HepG2 (cell line): Measurements from ENCODE around the gene COL18A1. TPM values are rescaled to one million over a fixed set of nuclear protein-coding genes. Genes with fewer than 3 reads are reported as not detected.

Experiments used
- ATAC-seq: fragments of 200-7000 bp; cut with Tn5 transposase; 3 replicates; pipeline ENCODE4 v1.9.1; 2020; ENCODE audit warnings: mild to moderate bottlenecking, moderate library complexity
- BruUV-seq: library from RNA; stranded (reverse); fragments of 400-500 nt; replicated peaks from 2 replicates; lab custom pipeline; 2021; lab: Mats Ljungman, UMichigan
- CTCF ChIA-PET: fragments of 300-600 bp; formaldehyde crosslinking; extraction: SDS; loops from one replicate; lab custom pipeline; 2021; ENCODE audit warnings: low total read pairs, inconsistent platforms, low intra/inter-chr PET ratio; lab: Yijun Ruan, JAX
- POLR2A ChIA-PET: fragments of 350-600 bp; sonication (Branson Sonifier 250); formaldehyde crosslinking; loops from one replicate; lab custom pipeline; 2020; ENCODE audit warnings: antibody characterized with exemption, inconsistent platforms; lab: Yijun Ruan, JAX
- DNase-seq: peaks from one replicate; pipeline ENCODE4 v3.0.0-alpha.2; 2015; ENCODE audit warnings: low spot score
- FAIRE-seq: peaks from 3 replicates; lab custom pipeline; 2011; peaks lifted over from hg19 to GRCh38; lab: Jason Lieb, UNC
- H2AFZ ChIP-seq: one replicate; pipeline ENCODE4 v1.6.1; 2011; ENCODE audit warnings: low read length, inconsistent platforms
- H3K27ac ChIP-seq: fragments of 300-600 bp; 3 replicates; pipeline ENCODE4 v1.8.0; 2011; ENCODE audit warnings: mixed run types, mild to moderate bottlenecking, mixed read lengths, low read length, inconsistent platforms; ENCODE audit not compliant: insufficient read depth; ENCODE audit errors: extremely low read length
- H3K27me3 ChIP-seq, 2 experiments: fragments of 200-600 bp in 1 of 2; 2 replicates in 1 of 2; 3 replicates in 1 of 2; pipeline versions ENCODE4 v1.6.0 to v1.8.0; 2011; ENCODE audit warnings: low read length in 2 of 2, mild to moderate bottlenecking in 2 of 2, moderate library complexity in 2 of 2, inconsistent platforms in 1 of 2; ENCODE audit not compliant: insufficient read depth in 2 of 2, control insufficient read depth in 1 of 2
- H3K36me3 ChIP-seq, 2 experiments: fragments of 200-600 bp in 1 of 2; replicated peaks in 1 of 2; 2 replicates in 1 of 2; 3 replicates in 1 of 2; pipeline versions ENCODE4 v1.5.1 to v1.8.0; 2011; ENCODE audit warnings: low read length in 2 of 2, inconsistent platforms in 1 of 2; ENCODE audit not compliant: insufficient read depth in 2 of 2, control insufficient read depth in 1 of 2
- H3K4me1 ChIP-seq: 2 replicates; pipeline ENCODE4 v1.5.1; 2012; ENCODE audit warnings: low read length, inconsistent platforms; ENCODE audit not compliant: insufficient read depth
- H3K4me2 ChIP-seq: 2 replicates; pipeline ENCODE4 v1.6.0; 2011; ENCODE audit warnings: low read depth, low read length, inconsistent platforms
- H3K4me3 ChIP-seq, 3 experiments: fragments of 200-600 bp in 1 of 3; sonication (generic), shearing (Covaris generic) in 1 of 3; replicated peaks in 1 of 3; 2 replicates each; pipeline ENCODE4 v1.5.1; 2011 to 2016; ENCODE audit warnings: low read length in 3 of 3, inconsistent platforms in 2 of 3, low read depth in 2 of 3, mild to moderate bottlenecking in 2 of 3, control low read depth in 1 of 3, mixed read lengths in 1 of 3; ENCODE audit not compliant: insufficient read depth in 1 of 3
- H3K79me2 ChIP-seq: one replicate; pipeline ENCODE4 v1.6.1; 2011; ENCODE audit warnings: low read length, inconsistent platforms; ENCODE audit not compliant: insufficient read depth
- H3K9ac ChIP-seq: 2 replicates; pipeline ENCODE4 v1.6.0; 2011; ENCODE audit warnings: mild to moderate bottlenecking, low read depth, low read length, inconsistent platforms; ENCODE audit not compliant: insufficient read depth
- H3K9me3 ChIP-seq: 2 replicates; pipeline ENCODE4 v1.5.1; 2012; ENCODE audit warnings: mild to moderate bottlenecking, low read length
- H4K20me1 ChIP-seq: 2 replicates; pipeline ENCODE4 v1.6.0; 2011; ENCODE audit warnings: inconsistent platforms, mild to moderate bottlenecking, low read length, moderate library complexity; ENCODE audit not compliant: insufficient read depth
- CHD4 ChIP-seq: fragments of 200-600 bp; sonication (generic); IDR thresholded peaks from 2 replicates; pipeline ENCODE4 v1.7.0; 2017; ENCODE audit warnings: mild to moderate bottlenecking, low read length, borderline replicate concordance
- NFRKB ChIP-seq: fragments of 450-650 bp; IDR thresholded peaks from 2 replicates; pipeline ENCODE4 v1.6.1; 2017
- PHF20 ChIP-seq: sonication (generic); formaldehyde crosslinking; IDR thresholded peaks from 2 replicates; pipeline ENCODE4 v1.5.0; 2020; ENCODE audit warnings: mild to moderate bottlenecking, missing genetic modification reagents
- PTBP1 ChIP-seq: fragments of 200-400 bp; formaldehyde crosslinking; IDR thresholded peaks from 2 replicates; pipeline ENCODE4 v1.6.1; 2018; ENCODE audit warnings: low read length, low read depth; ENCODE audit not compliant: poor library complexity, severe bottlenecking
- SATB2 ChIP-seq: sonication (generic); formaldehyde crosslinking; IDR thresholded peaks from 2 replicates; pipeline ENCODE4 v1.5.0; 2020; ENCODE audit warnings: missing genetic modification reagents
- SPEN ChIP-seq: sonication (generic); formaldehyde crosslinking; IDR thresholded peaks from 2 replicates; pipeline ENCODE4 v1.5.1; 2020; ENCODE audit warnings: low read depth, mild to moderate bottlenecking, missing genetic modification reagents
- ZNF124 ChIP-seq: sonication (generic); formaldehyde crosslinking; IDR thresholded peaks from 2 replicates; pipeline ENCODE4 v1.4.0; 2020; ENCODE audit warnings: missing genetic modification reagents
- ZNF282 ChIP-seq: fragments of 450-650 bp; IDR thresholded peaks from 2 replicates; pipeline ENCODE4 v1.6.1; 2018; ENCODE audit not compliant: partially characterized antibody
- ZNF841 ChIP-seq: sonication (generic); formaldehyde crosslinking; IDR thresholded peaks from 2 replicates; pipeline ENCODE4 v1.8.1; 2023; ENCODE audit warnings: missing genetic modification reagents, borderline replicate concordance
- ZSCAN31 ChIP-seq: sonication (generic); formaldehyde crosslinking; IDR thresholded peaks from 2 replicates; pipeline ENCODE4 v1.5.0; 2020; ENCODE audit warnings: low read depth, mild to moderate bottlenecking, missing genetic modification reagents
- WGBS: methylation state at CpG from one replicate; pipeline ENCODE4 v1.1.6; 2017; ENCODE audit warnings: low lambda C conversion rate; 5-methylcytosine and 5-hydroxymethylcytosine counted together
- in situ Hi-C: cut with HindIII; loops from 2 replicates; pipeline ENCODE4 v1.10.0; 2017; ENCODE audit warnings: low pct_unique_long_range_greater_than_20kb; ENCODE audit not compliant: extremely low pct_ligation_motif_present
- intact Hi-C: fragments of 100-400 bp; cut with micrococcal nuclease; formaldehyde crosslinking; loops from one replicate; pipeline ENCODE4 v1.10.0; 2022; ENCODE audit not compliant: unreplicated experiment
- polyA plus RNA-seq, 8 experiments: library from polyadenylated mRNA; depleted of rRNA in 3 of 8; stranded (reverse) in 7 of 8; unstranded in 1 of 8; fragments of >200 nt; fragmentation: Illumina TruSeq in 4 of 8; extraction: Trizol in 4 of 8; gene quantifications; 2 replicates each; pipeline versions ENCODE4 v1.2.1 to v1.2.3, GENCODE V29; 2011 to 2016; ENCODE audit warnings: low read depth in 4 of 8, missing spikeins in 1 of 8, mixed read lengths in 1 of 8; ENCODE audit not compliant: insufficient read depth in 1 of 8
- total RNA-seq, 5 experiments: library from RNA; depleted of rRNA; stranded (reverse); fragments of >200 nt; fragmentation: Illumina TruSeq; extraction: Trizol; gene quantifications; 2 replicates each; pipeline ENCODE4 v1.2.3, GENCODE V29; 2016; ENCODE audit warnings: low read depth in 1 of 5
- TF ChIP-seq, protein P1 (sequence below): sonication (generic); formaldehyde crosslinking; IDR thresholded peaks from 2 replicates; pipeline ENCODE4 v1.4.0; 2020; ENCODE audit warnings: mild to moderate bottlenecking, missing genetic modification reagents
- TF ChIP-seq, protein P2 (sequence below), 2 experiments: sonication (generic) in 1 of 2; formaldehyde crosslinking in 1 of 2; IDR thresholded peaks; 2 replicates each; pipeline versions ENCODE4 v1.4.0 to v1.6.1; 2016 to 2020; ENCODE audit warnings: borderline replicate concordance in 1 of 2, low read depth in 1 of 2, mild to moderate bottlenecking in 1 of 2, missing genetic modification reagents in 1 of 2
- TF ChIP-seq, protein P3 (sequence below): sonication (generic); formaldehyde crosslinking; IDR thresholded peaks from 2 replicates; pipeline ENCODE4 v1.5.1; 2020; ENCODE audit warnings: missing genetic modification reagents, mild to moderate bottlenecking, borderline replicate concordance
- TF ChIP-seq, protein P4 (sequence below): sonication (generic); formaldehyde crosslinking; IDR thresholded peaks from 2 replicates; pipeline ENCODE4 v1.8.0; 2022; ENCODE audit warnings: low read depth, missing genetic modification reagents

The COL18A1 gene
- total and polyA plus RNA-seq, 2 of the 13 experiments (the other 11 are each of a cell fraction or from before 2014, with no cell fraction given): 79.0 to 102 TPM

DNA sequence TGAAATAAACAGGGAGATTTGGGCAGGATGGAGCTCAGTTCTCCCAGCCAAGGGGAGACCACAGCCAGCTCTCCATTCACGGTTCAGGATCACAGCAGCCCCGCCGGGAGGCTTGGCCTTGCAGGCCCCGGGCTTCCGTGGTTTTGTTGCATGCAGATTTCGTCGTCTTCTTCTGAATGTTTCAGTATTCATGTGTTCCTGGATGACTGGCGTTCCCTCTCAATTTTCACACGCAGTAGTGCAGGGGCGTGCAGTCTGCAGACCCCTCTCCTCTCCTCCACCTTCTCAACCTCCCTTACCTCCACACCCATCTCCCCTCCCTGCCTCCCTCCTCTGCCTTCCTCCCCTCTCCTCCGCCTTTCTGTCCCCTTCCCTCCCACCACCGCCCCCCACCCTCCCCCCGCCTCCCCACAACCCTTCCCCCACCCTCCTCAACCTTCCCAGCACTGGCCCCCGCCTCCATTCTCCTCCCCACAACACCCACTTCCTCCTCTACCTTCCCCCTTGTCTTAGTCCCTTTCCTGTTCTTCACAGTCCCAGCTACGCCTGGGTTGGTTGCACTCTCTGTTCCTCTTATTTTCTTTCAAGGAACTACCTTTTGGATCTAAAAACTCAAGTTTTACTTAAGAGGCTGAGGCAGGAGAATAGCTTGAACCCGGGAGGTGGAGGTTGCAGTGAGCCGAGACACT, 145.7 kb downstream of the COL18A1 start (continued):
- TF ChIP-seq, protein P1, sequence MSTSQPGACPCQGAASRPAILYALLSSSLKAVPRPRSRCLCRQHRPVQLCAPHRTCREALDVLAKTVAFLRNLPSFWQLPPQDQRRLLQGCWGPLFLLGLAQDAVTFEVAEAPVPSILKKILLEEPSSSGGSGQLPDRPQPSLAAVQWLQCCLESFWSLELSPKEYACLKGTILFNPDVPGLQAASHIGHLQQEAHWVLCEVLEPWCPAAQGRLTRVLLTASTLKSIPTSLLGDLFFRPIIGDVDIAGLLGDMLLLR: no peak
- no peak for TF ChIP-seq SPEN (CRISPR knock-in tag)
- TF ChIP-seq SATB2 (CRISPR knock-in tag): no peak
- TF ChIP-seq ZNF282: no peak

DNA sequence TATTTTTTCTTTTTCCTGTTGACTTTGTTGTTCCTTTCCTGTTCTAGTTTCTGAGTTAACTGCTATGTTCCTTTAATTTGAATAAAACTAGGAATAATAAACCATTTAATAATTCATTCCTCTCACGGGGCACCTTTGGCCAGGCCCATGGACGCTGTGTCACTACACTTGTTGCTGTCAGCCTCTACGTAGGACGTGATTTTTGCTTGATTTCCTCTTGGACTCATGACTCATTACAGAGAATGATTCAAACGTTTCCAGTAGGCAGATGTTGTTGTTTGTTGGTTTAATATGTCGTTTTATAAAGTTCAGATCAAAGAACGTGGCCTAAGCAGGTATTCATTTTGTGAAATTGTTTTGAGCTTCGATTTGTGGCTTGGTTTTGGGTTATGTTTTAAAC, 146.4 kb downstream of the COL18A1 start:
- CTCF ChIA-PET: no interaction called here
- Histone ChIP-seq H4K20me1 (no peaks in the 10 kb centered on the region), H3K4me2 (no peak overlapping the region), H3K4me1 (peaks cover 51% of the 10 kb centered on the region), H3K79me2 (no peaks in the 10 kb centered on the region), H2AFZ (no peak overlapping the region), H3K9ac (no peak overlapping the region), H3K27ac (no peak overlapping the region), H3K9me3 (no peaks in the 10 kb centered on the region), H3K36me3 (no peaks in the 10 kb centered on the region), H3K4me3 (no peak overlapping the region), H3K27me3 (peaks cover 7 to 47% of the 10 kb centered on the region in 2 experiments; a peak in 4 of 5 replicates)
- ATAC-seq (no peak), FAIRE-seq (no peak), DNase-seq (no peak)
- POLR2A ChIA-PET: no interaction called here
- intact Hi-C loops (no loop called here), in situ Hi-C loops (no loop called here)
- no TSS peak for BruUV-seq
- WGBS: 44% methylated on average over 8 of the region's 8 CpGs
- no peak for TF ChIP-seq ZSCAN31
- no peak for TF ChIP-seq ZNF124 (CRISPR knock-in tag)
- TF ChIP-seq NFRKB: no peak
- no peak for TF ChIP-seq PHF20
- no peak for TF ChIP-seq PTBP1
- TF ChIP-seq, protein P2, sequence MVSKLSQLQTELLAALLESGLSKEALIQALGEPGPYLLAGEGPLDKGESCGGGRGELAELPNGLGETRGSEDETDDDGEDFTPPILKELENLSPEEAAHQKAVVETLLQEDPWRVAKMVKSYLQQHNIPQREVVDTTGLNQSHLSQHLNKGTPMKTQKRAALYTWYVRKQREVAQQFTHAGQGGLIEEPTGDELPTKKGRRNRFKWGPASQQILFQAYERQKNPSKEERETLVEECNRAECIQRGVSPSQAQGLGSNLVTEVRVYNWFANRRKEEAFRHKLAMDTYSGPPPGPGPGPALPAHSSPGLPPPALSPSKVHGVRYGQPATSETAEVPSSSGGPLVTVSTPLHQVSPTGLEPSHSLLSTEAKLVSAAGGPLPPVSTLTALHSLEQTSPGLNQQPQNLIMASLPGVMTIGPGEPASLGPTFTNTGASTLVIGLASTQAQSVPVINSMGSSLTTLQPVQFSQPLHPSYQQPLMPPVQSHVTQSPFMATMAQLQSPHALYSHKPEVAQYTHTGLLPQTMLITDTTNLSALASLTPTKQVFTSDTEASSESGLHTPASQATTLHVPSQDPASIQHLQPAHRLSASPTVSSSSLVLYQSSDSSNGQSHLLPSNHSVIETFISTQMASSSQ (IDR thresholded peaks at IDR 0.05; ENCODE audit: low read depth): no peak
- TF ChIP-seq, protein P2 (CRISPR knock-in tag; IDR thresholded peaks at IDR 0.05; ENCODE audit: borderline replicate concordance): no peak
- TF ChIP-seq, protein P3, sequence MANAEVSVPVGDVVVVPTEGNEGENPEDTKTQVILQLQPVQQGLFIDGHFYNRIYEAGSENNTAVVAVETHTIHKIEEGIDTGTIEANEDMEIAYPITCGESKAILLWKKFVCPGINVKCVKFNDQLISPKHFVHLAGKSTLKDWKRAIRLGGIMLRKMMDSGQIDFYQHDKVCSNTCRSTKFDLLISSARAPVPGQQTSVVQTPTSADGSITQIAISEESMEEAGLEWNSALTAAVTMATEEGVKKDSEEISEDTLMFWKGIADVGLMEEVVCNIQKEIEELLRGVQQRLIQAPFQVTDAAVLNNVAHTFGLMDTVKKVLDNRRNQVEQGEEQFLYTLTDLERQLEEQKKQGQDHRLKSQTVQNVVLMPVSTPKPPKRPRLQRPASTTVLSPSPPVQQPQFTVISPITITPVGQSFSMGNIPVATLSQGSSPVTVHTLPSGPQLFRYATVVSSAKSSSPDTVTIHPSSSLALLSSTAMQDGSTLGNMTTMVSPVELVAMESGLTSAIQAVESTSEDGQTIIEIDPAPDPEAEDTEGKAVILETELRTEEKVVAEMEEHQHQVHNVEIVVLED (CRISPR knock-in tag): no peak
- TF ChIP-seq, protein P4, sequence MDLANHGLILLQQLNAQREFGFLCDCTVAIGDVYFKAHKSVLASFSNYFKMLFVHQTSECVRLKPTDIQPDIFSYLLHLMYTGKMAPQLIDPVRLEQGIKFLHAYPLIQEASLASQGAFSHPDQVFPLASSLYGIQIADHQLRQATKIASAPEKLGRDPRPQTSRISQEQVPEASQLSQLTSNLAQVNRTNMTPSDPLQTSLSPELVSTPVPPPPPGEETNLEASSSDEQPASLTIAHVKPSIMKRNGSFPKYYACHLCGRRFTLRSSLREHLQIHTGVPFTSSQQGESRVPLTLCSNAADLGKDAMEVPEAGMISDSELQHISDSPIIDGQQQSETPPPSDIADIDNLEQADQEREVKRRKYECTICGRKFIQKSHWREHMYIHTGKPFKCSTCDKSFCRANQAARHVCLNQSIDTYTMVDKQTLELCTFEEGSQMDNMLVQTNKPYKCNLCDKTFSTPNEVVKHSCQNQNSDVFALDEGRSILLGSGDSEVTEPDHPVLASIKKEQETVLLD (CRISPR knock-in tag): no peak
- no peak for TF ChIP-seq ZNF841
- TF ChIP-seq CHD4: no peak
